Measurements from ENCODE around the gene ELOB. TPM values are rescaled to one million over a fixed set of nuclear protein-coding genes. Genes with fewer than 3 reads are reported as not detected.

ELOB gene
- total RNA-seq (100 to 1,000 TPM in 4 of 5 donors, 10 to 100 TPM in 1; 71.8 to 153 (median 131) TPM), total RNA-seq (42.9 to 145 (median 59.3) reads per million in 29 experiments)
- 112 TPM for total RNA-seq (2013)

DNA sequence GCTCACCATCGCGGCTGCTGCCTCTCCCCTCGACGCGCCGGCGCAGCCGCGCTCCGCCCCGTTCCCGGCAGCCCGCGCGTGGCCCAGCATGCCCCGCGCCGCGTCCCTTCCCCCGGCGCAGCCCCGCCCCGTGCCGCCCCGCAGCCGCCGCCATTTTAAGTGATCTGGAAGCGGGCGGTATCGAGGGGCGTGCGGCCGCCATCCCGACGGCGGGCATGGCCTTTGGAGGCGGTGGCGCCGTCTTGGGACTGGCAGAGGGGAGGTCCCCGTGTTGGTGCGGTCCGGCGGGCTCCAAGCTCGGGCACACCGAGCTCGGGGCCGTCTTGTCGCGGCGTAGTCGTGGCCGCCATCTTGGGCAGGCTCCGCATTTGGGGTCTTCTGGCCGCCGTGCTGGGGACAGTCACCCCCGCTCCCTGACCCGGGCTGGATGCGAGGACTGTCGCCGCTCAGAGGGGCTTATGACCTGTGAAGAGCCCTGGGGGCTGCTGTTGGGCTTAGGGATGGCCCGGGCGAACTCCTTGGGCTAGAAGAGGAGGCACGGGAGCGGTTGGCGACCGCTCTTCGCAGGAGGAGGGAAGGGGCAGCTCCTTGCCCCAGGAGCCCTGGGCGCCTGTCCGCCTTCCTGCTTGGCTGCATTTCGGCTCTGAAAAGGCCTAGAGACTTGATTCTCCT is at the start of gene ELOB:
Gene ELOB, minus strand, starts transcription at position 50 of the 672 bp plus-strand sequence. Its CDS starts 41 bp downstream, at position 9.
- ATAC-seq (replicated peaks in 1 of 4), result peak; percentile 85 to 92 (median 90)
- ChIA-PET CTCF (no interaction called here), POLR2A (no interaction called here)
- Mint-ChIP-seq H3K9me3 (no peaks in the 10 kb centered on the region), H3K27ac (peak within 1 kb of the TSS; percentile 98 to 99), H3K4me1 (peaks cover 32 to 51% (median 48%) of the 10 kb centered on the region in 3 donors), H3K36me3 (peaks cover 7% of the 10 kb centered on the region), H3K27me3 (no peaks in the 10 kb centered on the region), H3K4me3 (peak within 1 kb of the TSS; percentile 92 to 94 (median 92))
- Histone ChIP-seq H3K27me3 (replicated peaks in 1 of 2; ENCODE audit: control insufficient read depth in 2 of 2, extremely low read depth in 1 of 2, insufficient read depth in 2 of 2, low read length in 1 of 2) (no peaks in the 10 kb centered on the region), H3K4me3 (ENCODE audit: control insufficient read depth in 1 of 2, extremely low read depth in 1 of 2, low read length in 1 of 2) (peak within 1 kb of the TSS; percentile 96 to 99), H3K36me3 (ENCODE audit: control insufficient read depth in 2 of 2, extremely low read depth in 1 of 2, insufficient read depth in 1 of 2, low read length in 1 of 2) (peaks cover 4 to 23% of the 10 kb centered on the region in 2 donors), H3K4me1 (ENCODE audit: control insufficient read depth in 1 of 2, extremely low read depth in 1 of 2, insufficient read depth in 2 of 2, low read length in 2 of 2) (peaks cover 13 to 43% of the 10 kb centered on the region in 2 experiments), H3K9me3 (no peaks in the 10 kb centered on the region), H3K27ac (ENCODE audit: low read length) (peak within 1 kb of the TSS; percentile 96)
- peak; percentile 77 to 94 (median 86) for DNase-seq
- under 1% methylated on average over 70 of the region's 70 CpGs for WGBS (ENCODE audit: insufficient coverage)

DNA sequence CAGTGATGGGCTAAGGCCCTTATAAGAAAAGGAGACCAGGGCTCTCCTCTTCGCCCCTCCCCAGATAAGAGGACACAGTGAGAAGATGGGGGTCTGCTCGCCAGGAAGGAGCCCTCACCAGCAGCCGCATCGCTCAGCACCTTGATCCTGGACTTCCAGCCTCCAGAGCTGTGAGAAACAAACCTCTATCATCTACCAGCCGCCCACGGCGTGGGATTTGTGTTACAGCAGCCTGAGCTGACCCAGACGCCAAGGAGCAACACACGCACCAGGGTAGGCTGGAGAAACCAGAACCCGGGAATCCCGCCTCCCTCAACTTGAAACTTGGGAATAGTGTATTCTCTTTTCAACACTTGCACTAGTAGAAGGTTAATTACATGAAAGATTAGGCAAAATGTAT is 48.8 kb upstream of the ELOB start:
- H3K36me3 ChIP-seq (ENCODE audit: control insufficient read depth in 2 of 2, extremely low read depth in 1 of 2, insufficient read depth in 1 of 2, low read length in 1 of 2), result no peaks in the 10 kb centered on the region
- peaks cover 0 to 40% of the 10 kb centered on the region in 2 experiments for H3K27me3 ChIP-seq (replicated peaks in 1 of 2; ENCODE audit: control insufficient read depth in 2 of 2, extremely low read depth in 1 of 2, insufficient read depth in 2 of 2, low read length in 1 of 2)
- ATAC-seq (replicated peaks in 1 of 4), result no peak
- H3K9me3 ChIP-seq, result no peaks in the 10 kb centered on the region
- CTCF ChIA-PET, result no interaction called here
- Mint-ChIP-seq H3K4me3 (no peak overlapping the region), H3K9me3 (no peaks in the 10 kb centered on the region), H3K27me3 (peaks cover 3 to 8% of the 10 kb centered on the region in 2 donors), H3K27ac (no peak overlapping the region), H3K36me3 (no peaks in the 10 kb centered on the region), H3K4me1 (peaks cover 0 to 2% (median 0%) of the 10 kb centered on the region in 3 donors)
- peaks cover 0 to 6% of the 10 kb centered on the region in 2 experiments for H3K4me1 ChIP-seq (ENCODE audit: control insufficient read depth in 1 of 2, extremely low read depth in 1 of 2, insufficient read depth in 2 of 2, low read length in 2 of 2)
- POLR2A ChIA-PET, result no interaction called here
- no peak overlapping the region for H3K4me3 ChIP-seq (ENCODE audit: control insufficient read depth in 1 of 2, extremely low read depth in 1 of 2, low read length in 1 of 2)
- WGBS (ENCODE audit: insufficient coverage), result no CpG with 5 or more reads among the region's 11 CpGs
- no peak for DNase-seq
- no peak overlapping the region for H3K27ac ChIP-seq (ENCODE audit: low read length)

DNA sequence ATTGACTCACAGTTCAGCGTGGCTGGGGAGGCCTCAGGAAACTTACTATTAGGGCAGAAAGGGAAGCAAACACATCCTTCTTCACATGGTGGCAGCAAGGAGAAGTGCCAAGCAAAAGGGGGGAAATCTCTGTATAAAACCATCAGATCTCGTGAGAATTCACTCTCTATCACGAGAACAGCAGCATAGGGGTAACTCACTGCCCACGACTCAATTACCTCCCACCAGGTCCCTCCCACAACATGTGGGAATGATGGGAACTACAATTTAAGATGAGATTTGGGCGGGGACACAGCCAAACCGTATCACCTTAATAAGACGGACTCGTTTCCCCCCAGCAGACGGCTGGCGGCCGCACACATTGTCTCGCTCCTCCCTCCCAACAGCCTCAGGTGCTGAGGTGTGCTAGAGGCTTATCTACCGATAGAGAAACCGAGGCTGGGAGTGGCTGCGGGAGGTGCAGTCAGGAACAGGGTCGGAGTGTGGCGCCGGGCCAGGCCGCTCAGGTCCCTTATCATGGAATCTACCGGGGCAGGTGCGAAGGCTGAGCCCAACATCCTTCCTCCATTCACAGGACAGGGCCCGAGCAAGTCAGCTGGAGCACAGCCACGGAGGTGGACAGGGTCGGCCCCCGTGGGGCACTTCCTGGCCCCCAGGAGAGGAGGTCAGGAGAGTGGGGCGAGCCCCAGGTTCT is 48.1 kb upstream of the ELOB start:
- Histone ChIP-seq H3K27ac (ENCODE audit: low read length) (no peak overlapping the region), H3K36me3 (ENCODE audit: control insufficient read depth in 2 of 2, extremely low read depth in 1 of 2, insufficient read depth in 1 of 2, low read length in 1 of 2) (no peaks in the 10 kb centered on the region), H3K4me1 (ENCODE audit: control insufficient read depth in 1 of 2, extremely low read depth in 1 of 2, insufficient read depth in 2 of 2, low read length in 2 of 2) (peaks cover 0 to 5% of the 10 kb centered on the region in 2 experiments), H3K4me3 (ENCODE audit: control insufficient read depth in 1 of 2, extremely low read depth in 1 of 2, low read length in 1 of 2) (no peak overlapping the region), H3K9me3 (no peaks in the 10 kb centered on the region), H3K27me3 (replicated peaks in 1 of 2; ENCODE audit: control insufficient read depth in 2 of 2, extremely low read depth in 1 of 2, insufficient read depth in 2 of 2, low read length in 1 of 2) (peaks cover 0 to 40% of the 10 kb centered on the region in 2 experiments)
- Mint-ChIP-seq H3K9me3 (no peaks in the 10 kb centered on the region), H3K4me1 (peaks cover 0 to 2% (median 0%) of the 10 kb centered on the region in 3 donors), H3K27me3 (peaks cover 0 to 3% of the 10 kb centered on the region in 2 donors), H3K36me3 (no peaks in the 10 kb centered on the region), H3K4me3 (no peak overlapping the region), H3K27ac (no peak overlapping the region)
- ChIA-PET CTCF (no interaction called here), POLR2A (no interaction called here)
- ATAC-seq (replicated peaks in 1 of 4) (no peak), DNase-seq (no peak)
- WGBS (ENCODE audit: insufficient coverage), result 81% methylated on average over 12 of the region's 26 CpGs

DNA sequence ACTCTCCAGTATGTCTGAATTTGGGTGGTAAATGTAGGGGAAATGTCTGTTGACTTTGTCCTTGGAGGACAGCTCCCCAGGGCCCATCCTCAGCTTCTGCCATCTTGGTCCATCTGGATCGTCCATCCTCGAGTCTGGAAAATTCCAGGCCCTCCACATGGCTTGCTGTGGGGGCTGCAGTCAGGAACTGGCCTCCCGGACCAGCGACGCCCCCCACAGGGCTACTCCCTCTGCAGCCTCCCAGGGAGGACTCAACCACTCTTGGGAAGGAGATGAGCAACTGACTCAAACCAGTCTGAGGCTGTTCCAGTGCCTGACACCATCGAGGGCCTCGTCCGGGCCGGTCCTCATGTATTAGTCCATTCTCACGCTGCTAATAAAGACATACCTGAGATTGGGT is 47.5 kb upstream of the ELOB start:
- H3K9me3 Mint-ChIP-seq, result no peaks in the 10 kb centered on the region
- H3K27ac Mint-ChIP-seq, result no peak overlapping the region
- H3K9me3 ChIP-seq, result no peaks in the 10 kb centered on the region
- peaks cover 0 to 36% of the 10 kb centered on the region in 2 experiments for H3K27me3 ChIP-seq (replicated peaks in 1 of 2; ENCODE audit: control insufficient read depth in 2 of 2, extremely low read depth in 1 of 2, insufficient read depth in 2 of 2, low read length in 1 of 2)
- no peaks in the 10 kb centered on the region for H3K36me3 Mint-ChIP-seq
- no peaks in the 10 kb centered on the region for H3K36me3 ChIP-seq (ENCODE audit: control insufficient read depth in 2 of 2, extremely low read depth in 1 of 2, insufficient read depth in 1 of 2, low read length in 1 of 2)
- no peak overlapping the region for H3K4me3 Mint-ChIP-seq
- WGBS (ENCODE audit: insufficient coverage), result 75% methylated on average over 2 of the region's 10 CpGs
- no peaks in the 10 kb centered on the region for H3K4me1 ChIP-seq (ENCODE audit: control insufficient read depth in 1 of 2, extremely low read depth in 1 of 2, insufficient read depth in 2 of 2, low read length in 2 of 2)
- no peaks in the 10 kb centered on the region for H3K4me1 Mint-ChIP-seq
- no peak overlapping the region for H3K4me3 ChIP-seq (ENCODE audit: control insufficient read depth in 1 of 2, extremely low read depth in 1 of 2, low read length in 1 of 2)
- no peak for ATAC-seq (replicated peaks in 1 of 4)
- ChIA-PET POLR2A (no interaction called here), CTCF (no interaction called here)
- no peak for DNase-seq
- peaks cover 0 to 3% of the 10 kb centered on the region in 2 donors for H3K27me3 Mint-ChIP-seq
- no peak overlapping the region for H3K27ac ChIP-seq (ENCODE audit: low read length)

DNA sequence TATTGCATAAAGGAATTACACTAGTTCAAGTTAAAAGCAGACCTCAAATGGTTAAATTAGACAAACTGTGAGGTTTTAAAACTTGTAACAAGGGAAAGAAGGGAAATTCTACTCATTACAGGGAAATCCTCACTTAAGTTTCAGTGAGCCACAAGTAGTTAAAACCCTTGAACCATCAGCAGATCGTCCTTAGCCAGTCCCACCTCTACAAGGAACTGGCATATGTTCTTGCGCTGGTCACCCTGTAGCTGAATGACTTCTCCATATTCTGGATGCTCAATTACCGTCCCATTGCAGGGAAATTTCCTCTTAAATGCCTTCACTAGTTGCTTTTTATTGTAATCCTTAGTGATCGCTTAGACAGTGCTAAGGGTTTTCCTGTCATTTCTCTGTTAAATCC is 45.4 kb upstream of the ELOB start:
- Histone ChIP-seq H3K36me3 (ENCODE audit: control insufficient read depth in 2 of 2, extremely low read depth in 1 of 2, insufficient read depth in 1 of 2, low read length in 1 of 2) (no peaks in the 10 kb centered on the region), H3K4me3 (ENCODE audit: control insufficient read depth in 1 of 2, extremely low read depth in 1 of 2, low read length in 1 of 2) (no peak overlapping the region), H3K4me1 (ENCODE audit: control insufficient read depth in 1 of 2, extremely low read depth in 1 of 2, insufficient read depth in 2 of 2, low read length in 2 of 2) (no peaks in the 10 kb centered on the region), H3K9me3 (no peaks in the 10 kb centered on the region), H3K27ac (ENCODE audit: low read length) (no peak overlapping the region), H3K27me3 (replicated peaks in 1 of 2; ENCODE audit: control insufficient read depth in 2 of 2, extremely low read depth in 1 of 2, insufficient read depth in 2 of 2, low read length in 1 of 2) (peaks cover 0 to 28% of the 10 kb centered on the region in 2 experiments)
- DNase-seq (no peak), ATAC-seq (replicated peaks in 1 of 4) (no peak)
- ChIA-PET POLR2A (no interaction called here), CTCF (no interaction called here)
- Mint-ChIP-seq H3K27me3 (peaks cover 0 to 7% of the 10 kb centered on the region in 2 donors), H3K4me3 (no peak overlapping the region), H3K36me3 (no peaks in the 10 kb centered on the region), H3K9me3 (no peaks in the 10 kb centered on the region), H3K4me1 (no peaks in the 10 kb centered on the region), H3K27ac (no peak overlapping the region)
- 86% methylated on average over 2 of the region's 4 CpGs for WGBS (ENCODE audit: insufficient coverage)

DNA sequence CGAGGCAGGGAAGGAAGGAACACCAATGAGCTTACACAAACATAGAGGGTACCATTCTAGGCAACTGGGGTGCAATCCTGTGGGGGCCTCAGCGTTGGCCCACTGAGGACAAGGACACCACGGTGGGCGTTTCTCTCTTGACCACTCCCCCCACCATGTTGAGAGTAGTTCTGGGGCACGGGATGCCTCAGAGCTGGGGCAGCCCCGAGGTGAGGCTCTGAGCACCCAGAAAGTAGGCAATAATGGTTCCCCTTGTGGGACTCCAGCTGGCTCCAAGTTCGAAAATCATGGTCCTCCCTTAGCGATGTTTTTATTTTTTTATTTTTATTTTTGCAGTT is 45.0 kb upstream of the ELOB start:
- no peak overlapping the region for H3K27ac Mint-ChIP-seq
- Histone ChIP-seq H3K27me3 (replicated peaks in 1 of 2; ENCODE audit: control insufficient read depth in 2 of 2, extremely low read depth in 1 of 2, insufficient read depth in 2 of 2, low read length in 1 of 2) (peaks cover 0 to 25% of the 10 kb centered on the region in 2 experiments), H3K36me3 (ENCODE audit: control insufficient read depth in 2 of 2, extremely low read depth in 1 of 2, insufficient read depth in 1 of 2, low read length in 1 of 2) (no peaks in the 10 kb centered on the region), H3K4me1 (ENCODE audit: control insufficient read depth in 1 of 2, extremely low read depth in 1 of 2, insufficient read depth in 2 of 2, low read length in 2 of 2) (no peaks in the 10 kb centered on the region), H3K27ac (ENCODE audit: low read length) (no peak overlapping the region), H3K9me3 (no peaks in the 10 kb centered on the region), H3K4me3 (ENCODE audit: control insufficient read depth in 1 of 2, extremely low read depth in 1 of 2, low read length in 1 of 2) (no peak overlapping the region)
- no peaks in the 10 kb centered on the region for H3K36me3 Mint-ChIP-seq
- H3K4me3 Mint-ChIP-seq, result no peak overlapping the region
- no peak for DNase-seq
- no CpG with 5 or more reads among the region's 8 CpGs for whole genome bisulfite sequencing (ENCODE audit: insufficient coverage)
- ChIA-PET POLR2A (no interaction called here), CTCF (no interaction called here)
- ATAC-seq (replicated peaks in 1 of 4), result no peak
- H3K9me3 Mint-ChIP-seq, result no peaks in the 10 kb centered on the region
- peaks cover 0 to 7% of the 10 kb centered on the region in 2 donors for H3K27me3 Mint-ChIP-seq
- no peaks in the 10 kb centered on the region for H3K4me1 Mint-ChIP-seq
